Stimulated activated CD4-positive, alpha-beta T cell treated with anti-CD3 and anti-CD28 coated beads, Interleukin-15, amount 100 ng/mL, for 48 hours (primary cell): ENCODE data around the gene PBRM1.
"Not testable (repeated sequence)": the region's sequence is repeated elsewhere in the genome, so short reads cannot be mapped to it uniquely, and the experiment has no call there.

ENCODE experiments used
- DNase-seq, 2 donors: peaks; one replicate each; pipeline ENCODE4 v3.0.0-alpha.2; 2020; ENCODE audit warnings: low read depth in 2 of 2

Gene PBRM1

DNA sequence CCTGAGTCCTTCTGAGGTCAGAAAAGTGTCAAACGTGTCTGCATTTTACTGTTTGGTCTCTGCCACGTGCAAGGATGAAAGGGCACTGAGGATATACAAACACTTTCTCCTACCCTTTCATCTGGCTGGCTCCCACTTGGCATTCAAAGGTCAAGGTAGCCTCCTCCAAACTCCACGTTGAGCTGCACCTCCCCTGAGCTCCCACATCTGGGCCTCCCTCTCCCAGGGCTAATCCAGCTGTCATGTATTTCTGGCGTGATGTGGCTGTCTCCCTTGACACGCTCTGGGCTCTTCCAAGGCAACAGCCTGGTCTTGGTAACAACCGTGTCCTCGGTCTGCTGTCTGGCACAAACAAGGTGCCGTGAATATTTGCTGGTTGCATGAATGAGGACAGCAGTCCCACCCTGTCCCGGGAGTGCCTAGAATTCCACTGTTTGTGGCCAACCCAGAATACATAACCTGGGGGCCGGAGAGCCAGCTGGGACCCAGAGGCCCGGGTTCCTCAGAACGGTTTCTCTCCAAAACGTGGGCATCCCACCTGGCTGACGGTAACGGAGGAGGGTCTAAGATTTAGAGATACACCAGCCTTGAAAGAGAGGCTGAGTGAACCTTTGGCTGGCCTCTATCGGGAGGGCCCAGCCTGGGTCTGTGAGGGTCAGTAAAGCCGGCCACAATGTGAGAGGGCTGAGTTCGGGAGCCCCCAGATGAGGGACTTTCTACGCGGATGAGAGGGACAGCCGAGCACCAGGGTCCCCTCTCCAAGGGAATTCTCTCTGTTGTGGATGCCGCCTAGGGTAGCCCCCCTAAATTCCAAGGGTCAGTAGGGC lies 19.1 kb upstream of the PBRM1 start:
- DNase-seq, result no peak

DNA sequence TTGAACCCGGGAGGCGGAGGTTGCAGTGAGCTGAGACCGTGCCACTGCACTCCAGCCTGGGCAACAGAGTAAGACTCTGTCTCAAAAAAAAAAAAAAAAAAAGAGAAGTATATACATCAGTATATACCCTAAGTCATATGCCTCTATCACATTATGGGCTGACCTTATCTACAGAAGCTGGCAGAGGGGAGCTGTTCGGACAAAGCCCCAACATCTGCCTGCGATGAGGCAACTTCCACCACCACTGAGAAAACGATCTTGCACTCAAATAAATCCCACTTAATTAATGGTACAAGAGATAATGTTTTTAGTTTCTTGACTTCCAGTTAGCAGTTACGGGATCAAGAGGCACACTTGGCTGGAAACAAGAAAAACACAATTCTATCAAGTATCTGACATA lies 17.6 kb upstream of the PBRM1 start:
- DNase-seq, result no peak

DNA sequence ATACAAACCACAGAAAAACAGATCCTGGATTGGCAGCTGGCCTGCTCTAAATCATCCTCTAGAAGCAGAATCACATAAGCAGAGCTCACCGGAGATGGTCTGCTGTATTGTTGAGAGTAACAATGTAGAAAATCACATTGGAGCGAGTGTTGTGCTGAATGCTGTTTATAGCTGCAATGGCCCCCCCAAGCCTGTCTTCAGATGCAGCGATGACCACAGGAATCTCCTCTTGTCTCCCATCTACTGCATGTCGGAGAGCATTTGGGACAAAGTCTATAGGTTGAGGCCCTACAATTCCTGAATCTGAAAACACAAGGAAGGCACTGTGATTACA lies 11.9 kb upstream of the PBRM1 start:
- DNase-seq, result no peak

DNA sequence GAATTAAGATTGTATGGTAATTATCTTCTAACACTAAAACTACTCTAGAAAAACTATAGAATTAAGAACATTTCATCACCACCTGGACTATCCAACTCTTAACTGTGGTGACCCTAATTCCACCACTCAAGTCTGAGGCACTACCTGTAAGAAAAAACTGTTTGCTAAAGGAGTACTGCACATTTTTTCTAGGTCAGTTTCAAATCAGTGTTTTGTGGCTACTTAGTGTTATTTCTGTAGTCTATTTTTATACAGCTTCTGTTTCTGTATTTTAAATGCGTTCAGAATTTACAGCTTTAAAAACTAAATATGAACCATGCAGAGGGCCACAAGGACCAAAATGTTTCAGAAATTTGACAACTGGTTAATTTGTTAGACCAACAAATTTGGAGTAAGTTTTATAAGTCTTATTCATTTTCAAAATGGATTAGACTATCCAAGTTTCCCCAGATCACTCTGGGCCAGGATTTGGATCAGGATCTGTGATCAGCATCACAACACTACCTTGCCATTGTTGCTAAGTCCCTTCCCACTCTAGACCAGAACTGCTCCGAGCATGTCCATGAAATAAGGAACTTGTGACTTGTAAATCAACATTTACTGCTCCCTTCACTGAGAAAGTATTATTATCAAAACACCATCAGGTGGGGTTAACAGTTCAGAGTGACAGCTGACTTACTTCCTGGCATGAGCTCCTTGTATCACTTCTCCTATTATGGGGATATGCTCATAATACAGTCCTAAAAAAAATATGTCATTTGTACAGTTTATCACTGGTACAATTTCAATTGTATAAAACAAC lies 11.3 kb upstream of the PBRM1 start:
- no peak for DNase-seq

DNA sequence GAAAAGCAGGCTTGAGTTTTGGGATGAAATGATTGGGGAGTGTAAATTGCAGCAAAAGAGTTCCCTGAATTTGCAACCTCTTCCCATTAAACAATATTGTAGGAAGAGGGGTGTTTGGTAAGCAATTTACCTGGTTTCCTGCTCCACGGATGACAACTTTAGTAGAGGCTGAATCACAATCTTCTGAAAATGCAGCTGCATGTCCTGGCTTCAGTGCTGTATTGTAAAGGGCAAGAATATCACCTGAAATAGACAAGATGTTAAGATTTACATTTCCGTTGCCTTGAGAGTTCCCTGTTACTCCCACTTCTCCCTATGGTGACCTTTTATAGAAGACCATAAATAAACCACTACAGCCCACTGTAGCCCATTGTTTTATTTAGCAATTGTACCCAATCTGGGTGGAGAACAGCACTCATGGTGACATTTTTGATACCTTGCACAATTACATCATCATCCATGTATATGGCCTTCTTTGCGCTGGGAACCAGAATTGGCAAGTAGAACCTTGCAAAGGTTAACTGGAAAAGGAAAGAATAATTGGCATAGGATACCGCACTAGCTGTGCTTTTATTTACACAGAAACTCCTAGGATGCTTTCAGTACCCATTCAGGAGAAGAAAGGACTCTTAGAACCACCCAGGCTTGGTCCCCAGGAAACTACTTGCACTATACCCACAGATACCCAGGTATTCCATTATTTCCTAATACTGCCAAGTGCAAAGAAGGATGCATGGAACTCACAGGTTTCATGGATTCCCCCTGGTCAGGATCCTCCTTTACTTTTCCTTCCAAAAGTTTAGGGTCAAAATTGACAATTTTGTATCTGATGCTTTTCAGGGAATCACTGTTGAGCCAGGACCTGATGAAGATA lies 10.3 kb upstream of the PBRM1 start:
- no peak for DNase-seq

DNA sequence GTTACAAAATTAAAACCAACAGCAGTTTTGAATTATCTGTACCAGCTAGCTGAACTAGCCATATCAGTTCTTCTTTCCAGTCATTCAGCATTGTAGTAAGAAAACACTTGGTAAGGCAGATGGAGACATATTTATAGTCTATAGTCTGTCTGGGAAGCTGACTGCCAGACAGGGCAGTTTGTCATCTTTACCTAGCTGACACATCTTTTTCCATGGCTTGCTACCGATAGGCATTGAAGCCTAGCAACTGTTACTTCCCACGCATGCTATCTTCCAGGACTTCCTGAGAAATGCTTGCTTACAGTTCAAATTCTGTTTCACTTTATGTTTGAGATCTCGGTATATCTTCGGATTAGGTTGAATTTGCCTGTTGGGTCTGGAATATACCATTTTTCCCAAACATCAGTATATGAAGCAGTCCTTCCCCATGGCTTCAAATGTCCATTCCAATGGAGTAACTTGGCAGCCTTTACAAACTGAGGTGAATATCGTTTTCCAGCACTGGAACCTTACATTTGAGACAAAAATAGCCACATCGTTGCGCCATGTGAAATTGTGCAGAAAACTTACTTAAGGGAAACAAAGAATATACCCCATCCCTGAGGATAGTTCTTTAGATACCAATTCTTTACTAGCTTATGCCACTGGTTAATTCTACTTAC lies 8.9 kb upstream of the PBRM1 start:
- DNase-seq, result no peak

DNA sequence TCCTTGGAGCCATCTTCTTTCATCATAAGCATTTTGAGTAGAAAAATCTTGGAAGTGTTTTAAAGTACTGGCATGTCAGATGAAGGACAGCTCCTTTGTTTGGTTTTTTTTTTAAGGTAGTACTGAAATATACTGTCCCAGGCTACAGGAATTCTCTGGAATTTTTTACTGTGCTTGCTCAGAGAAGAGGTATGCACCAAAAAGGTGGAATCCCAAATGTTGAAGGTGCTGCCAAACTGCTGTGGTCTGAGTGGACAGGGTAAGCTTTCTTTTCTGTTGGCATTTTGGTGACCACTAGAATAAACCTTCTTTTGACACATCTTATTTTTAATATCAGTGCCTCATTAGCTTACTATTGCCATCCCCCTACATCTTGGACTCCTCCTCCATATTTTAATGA lies 7.4 kb upstream of the PBRM1 start:
- no peak for DNase-seq

DNA sequence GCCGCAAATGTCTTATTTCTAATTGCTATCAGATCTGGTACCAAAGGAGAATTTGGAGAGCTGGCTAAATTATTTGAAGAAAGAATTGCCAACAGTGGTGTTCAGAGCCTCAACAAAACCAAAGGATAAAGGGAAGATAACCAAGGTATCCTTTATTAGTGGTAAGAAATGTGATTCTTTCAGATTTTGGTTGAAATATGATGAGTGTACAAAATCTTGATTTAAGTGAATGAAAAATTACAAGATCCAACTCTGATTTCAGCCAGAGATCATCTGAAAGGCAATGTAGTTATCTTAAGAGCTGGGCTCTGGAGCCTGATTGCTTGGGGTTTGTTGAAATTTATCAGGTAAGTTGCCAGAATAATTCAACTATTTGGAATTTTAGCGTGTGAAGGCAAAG lies 4.8 kb upstream of the PBRM1 start:
- no peak for DNase-seq

DNA sequence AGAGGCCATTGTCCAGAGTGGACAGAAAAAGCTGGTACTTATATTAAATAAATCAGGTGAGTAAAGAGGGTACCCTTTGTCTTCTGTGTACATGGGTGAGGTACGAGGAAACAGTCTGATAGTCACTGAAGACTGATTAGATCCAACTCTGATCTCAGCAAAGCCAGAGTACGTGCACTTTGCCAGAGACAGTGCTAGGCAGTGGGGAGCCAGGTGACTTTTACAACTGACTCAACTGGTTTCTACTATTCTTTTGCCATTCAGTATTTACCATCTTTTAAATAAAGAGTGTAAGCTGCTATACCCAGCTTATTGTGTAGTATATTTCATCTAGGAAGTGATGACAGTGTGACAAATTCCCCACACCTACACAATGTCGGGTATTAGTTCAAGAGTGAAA lies 3.4 kb upstream of the PBRM1 start:
- no peak for DNase-seq

DNA sequence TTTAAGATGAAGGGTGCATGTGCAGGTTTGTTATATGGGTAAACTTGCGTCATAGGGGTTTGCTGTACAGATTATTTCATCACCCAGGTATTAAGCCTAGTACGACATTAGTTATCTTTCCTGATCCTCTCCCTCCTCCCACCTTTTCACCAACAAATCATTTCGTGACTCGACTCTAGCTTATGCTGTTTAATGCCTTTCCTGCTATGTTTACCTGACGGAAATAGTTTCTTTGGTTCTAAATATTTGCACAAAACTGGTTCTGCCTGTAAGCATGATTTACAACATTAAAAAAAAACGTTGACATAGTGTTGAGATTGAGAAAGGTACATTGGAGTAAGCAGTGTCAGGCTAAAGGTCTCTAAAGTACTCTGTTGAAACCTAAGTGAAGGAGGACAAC lies 2.6 kb upstream of the PBRM1 start:
- DNase-seq, result no peak

DNA sequence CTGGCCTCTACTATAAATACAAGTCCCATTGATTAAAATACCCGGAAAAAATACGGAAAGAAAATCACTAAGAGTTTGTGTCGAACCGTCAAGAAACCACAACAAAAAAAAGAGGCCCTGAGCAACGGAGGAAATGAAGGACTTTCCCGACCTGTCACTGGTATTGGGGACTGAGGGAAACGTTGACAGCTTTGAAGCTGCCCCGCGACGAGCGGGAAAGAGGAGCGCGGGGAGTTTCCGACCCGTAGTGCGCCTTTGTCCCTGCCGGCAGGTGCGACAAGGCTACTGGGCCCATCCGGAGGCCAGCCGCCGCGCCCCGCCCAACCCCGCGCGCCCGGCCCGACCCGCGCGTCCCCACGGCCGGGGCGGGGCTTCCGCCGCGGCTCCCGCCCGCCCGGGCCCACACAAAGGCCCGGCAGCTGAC lies 416 bp downstream of the PBRM1 start:
- DNase-seq, result peak; percentile 74 to 83

DNA sequence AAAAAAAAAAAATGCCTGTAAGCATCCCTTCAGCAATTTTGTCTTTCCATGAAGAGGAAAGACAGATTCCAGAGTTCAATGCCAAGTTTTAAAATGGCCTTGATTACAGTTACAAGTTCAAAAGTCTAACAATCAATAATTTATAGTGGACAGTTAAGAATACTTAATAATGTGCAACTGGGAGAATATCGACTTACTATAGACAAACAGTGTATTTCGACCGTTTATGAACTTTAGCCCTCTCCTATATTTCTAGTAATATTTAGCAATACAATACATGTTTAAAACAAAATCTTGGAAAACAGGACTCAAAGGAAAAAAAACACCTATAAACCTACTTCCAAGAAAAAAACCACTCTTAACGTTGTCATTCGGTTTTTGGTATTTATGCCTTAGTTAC lies 1.5 kb downstream of the PBRM1 start:
- DNase-seq, result no peak

DNA sequence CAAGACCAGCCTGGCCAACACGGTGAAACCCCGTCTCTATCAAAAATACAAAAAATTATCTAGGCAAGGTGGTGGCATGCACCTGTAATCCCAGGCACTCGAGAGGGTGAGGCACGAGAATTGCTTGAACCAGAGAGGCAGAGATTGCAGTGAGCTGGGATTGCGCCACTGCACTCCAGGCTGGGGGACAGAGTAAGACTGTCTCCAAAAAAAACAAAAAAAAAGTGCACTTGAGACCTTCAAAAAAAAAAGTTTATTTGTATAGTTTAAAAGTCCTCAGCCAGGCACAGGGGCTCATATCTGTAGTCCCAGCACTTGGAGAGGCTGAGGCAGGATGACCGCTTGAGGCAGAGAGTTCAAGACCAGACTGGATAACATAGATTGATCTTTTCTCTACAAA lies 2.1 kb downstream of the PBRM1 start:
- DNase-seq, result no peak

DNA sequence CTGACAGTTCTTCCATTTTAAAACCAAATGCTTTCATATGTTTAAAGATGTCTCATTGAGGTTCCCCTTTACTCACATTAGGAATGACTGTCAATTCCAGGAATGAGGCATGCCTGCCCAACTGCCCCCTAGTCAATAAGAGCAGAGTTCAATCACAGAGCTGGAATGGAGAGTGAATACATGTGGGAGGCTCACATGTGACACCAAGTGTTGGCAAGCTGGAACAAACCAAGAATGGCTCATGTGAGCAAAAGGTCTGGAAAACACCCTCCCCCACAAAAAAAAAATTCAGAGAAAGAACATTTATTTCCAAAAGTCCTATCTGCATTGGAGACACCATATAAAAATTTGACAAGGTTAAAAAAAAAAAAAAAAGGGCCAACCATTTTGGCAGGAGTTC lies 3.7 kb downstream of the PBRM1 start:
- peak in 1 of 2 donors; percentile 36 for DNase-seq

DNA sequence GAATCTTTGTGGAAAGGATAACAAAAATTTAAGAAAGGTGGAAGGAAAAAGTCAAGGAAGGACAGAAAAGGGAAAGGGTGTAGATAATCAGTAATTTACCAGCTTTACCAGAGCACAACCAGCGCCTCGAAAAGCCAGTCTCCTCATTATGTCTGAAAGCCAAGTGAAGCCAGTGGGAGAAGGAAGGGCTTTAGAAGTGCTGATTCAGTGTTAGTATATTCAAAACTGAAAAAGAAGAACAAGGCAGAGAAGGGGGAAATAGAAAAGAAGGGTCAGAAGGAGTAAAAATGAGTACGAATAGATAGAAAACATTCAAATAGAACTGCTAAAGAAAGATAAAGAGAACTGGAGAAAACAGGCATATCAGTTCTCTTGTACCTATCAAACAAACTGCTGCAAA lies 4.1 kb downstream of the PBRM1 start:
- DNase-seq, result no peak

DNA sequence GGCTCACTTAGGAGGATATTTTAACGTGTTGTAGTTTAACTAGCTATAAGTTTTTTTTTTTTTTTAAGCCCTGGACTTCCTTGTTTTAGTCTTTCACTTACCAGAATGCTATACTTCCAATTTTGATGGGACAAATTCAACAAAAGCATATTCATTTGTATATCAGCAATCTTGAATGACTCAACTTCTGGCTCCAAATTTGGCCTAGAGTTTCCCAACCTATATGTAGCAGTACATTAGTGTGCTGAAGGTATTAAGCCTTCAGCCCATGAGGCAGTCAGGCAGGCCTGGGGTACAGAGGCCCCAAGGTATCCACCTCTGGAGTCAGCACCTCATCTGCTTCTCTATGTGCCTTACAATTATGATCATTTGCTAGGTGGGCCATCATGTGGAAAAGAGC lies 5.9 kb downstream of the PBRM1 start:
- DNase-seq, result no peak

DNA sequence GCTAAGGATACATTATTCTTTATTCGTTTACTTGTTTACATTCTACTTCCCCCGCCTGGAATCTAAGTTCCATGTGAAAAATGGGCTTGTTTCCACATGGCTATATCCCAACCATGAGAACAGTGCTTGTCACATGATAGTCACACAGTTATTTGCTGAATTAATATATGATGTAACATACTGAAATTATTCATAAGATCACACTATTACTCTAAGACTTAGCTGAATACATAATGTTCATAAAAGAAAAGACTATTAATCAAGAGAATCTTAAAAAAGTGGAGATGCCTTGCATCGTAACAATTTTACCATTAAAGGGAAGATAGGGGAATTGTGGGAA lies 6.5 kb downstream of the PBRM1 start:
- no peak for DNase-seq

DNA sequence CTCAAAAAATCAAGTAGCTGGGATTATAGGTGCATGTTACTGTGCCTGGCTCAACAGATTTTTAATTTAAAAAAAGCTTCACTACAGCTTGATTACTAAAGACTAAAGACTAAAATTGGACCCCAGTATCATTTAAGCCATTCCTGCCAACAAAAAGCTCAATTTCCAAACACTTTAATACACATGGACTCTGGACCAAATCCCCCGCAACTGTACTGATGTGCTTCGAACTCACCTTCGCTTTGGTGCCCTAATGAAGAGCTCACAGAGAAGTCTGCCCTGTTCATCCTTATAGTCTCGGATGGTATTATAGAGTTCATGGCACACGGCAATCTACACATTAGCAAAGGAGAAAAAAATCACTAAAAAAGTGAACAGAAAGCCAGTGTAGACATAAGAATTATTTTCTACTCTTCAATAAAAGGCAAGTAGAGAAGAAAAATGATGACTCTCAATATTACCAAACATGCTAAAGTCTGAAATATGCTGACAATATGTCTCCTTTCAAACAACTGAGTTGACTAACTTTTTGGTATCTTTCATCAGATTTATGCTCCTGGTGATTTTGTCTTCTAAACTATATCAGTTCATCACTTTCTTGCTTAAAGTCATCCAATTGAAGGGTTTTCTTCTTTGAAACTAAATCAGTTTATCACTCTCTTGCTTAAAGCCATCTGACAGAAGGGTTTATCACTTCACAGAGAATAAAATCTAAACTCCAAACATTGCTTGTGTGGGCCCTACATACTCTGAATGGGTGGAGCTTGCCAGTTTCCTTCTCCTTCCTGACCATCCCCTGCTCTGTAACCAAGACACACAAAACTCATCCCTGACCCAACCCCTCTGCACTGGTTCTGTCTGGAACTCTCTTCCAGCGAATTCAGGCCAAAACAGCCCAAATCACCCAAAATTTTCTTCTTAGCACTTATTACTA lies 7.2 kb downstream of the PBRM1 start:
- no peak for DNase-seq

DNA sequence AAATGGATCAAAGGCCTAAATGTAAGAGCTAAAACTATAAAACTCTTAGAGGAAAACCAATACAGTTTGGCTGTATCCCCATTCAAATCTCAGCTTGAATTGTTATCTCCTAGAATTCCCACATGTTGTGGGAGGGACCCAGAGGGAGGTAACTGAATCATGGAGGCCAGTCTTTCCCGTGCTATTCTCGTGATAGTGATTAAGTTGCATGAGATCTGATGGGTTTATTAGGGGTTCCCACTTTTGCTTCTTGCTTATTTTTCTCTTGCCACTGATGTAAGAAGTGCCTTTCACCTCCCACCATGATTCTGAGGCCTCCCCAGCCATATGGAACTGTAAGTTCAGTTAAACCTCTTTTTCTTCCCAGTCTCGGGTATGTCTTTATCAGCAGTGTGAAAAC lies 9.5 kb downstream of the PBRM1 start:
- not testable (repeated sequence) for DNase-seq

DNA sequence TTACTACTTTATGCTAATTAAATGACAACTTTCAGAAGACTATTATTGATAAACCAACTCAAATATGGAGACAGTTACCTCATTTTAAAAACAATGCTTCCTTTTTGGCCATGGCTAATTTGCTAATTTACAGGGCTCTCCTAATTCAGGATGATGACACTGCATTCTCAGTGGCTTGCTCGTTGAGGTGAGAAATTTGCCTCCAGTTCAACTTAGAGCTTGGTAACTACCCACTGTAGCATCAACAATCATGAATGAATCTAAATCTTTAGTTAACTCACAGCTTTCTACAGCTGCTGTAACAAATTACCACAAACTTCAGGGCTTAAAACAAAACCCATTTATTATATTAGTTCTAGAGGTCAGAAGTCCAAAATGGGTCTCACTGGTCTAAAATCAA lies 14.0 kb downstream of the PBRM1 start:
- no peak for DNase-seq
